ENCODE results near the gene CMTM6. TPM values are rescaled to one million over a fixed set of nuclear protein-coding genes. Genes with fewer than 3 reads are reported as not detected.
"Not testable (repeated sequence)": the region's sequence is repeated elsewhere in the genome, so short reads cannot be mapped to it uniquely, and the experiment has no call there.

Gene CMTM6
- total RNA-seq, 1 donor from 2014 or later = 53.6 TPM

- H3K36me3 Mint-ChIP-seq (ENCODE audit: low read depth, unreplicated experiment) = peaks cover 14% of the 10 kb centered on the region
- Histone ChIP-seq H3K27me3 (ENCODE audit: insufficient read depth, low read length) (no peaks in the 10 kb centered on the region), H3K79me2 (ENCODE audit: insufficient read depth, low read length) (no peaks in the 10 kb centered on the region), H4K20me1 (ENCODE audit: insufficient read depth, low read length) (peaks cover 5% of the 10 kb centered on the region), H3K9me3 (ENCODE audit: insufficient read depth, low read depth, low read length) (no peaks in the 10 kb centered on the region), H3K4me1 (ENCODE audit: insufficient read depth, low read length) (no peaks in the 10 kb centered on the region), H3K4me2 (ENCODE audit: low read length) (no peak overlapping the region), H3K9ac (ENCODE audit: low read length) (no peak overlapping the region), H3K36me3 (ENCODE audit: insufficient read depth, low read length) (peaks cover 16% of the 10 kb centered on the region), H2AFZ (ENCODE audit: low read depth, low read length) (no peak overlapping the region), H3K27ac (ENCODE audit: low read depth, low read length) (no peak overlapping the region), H3K4me3 (ENCODE audit: insufficient read depth, low read depth, low read length) (no peak overlapping the region)
- no peak for FAIRE-seq
- TF ChIP-seq, protein P1, sequence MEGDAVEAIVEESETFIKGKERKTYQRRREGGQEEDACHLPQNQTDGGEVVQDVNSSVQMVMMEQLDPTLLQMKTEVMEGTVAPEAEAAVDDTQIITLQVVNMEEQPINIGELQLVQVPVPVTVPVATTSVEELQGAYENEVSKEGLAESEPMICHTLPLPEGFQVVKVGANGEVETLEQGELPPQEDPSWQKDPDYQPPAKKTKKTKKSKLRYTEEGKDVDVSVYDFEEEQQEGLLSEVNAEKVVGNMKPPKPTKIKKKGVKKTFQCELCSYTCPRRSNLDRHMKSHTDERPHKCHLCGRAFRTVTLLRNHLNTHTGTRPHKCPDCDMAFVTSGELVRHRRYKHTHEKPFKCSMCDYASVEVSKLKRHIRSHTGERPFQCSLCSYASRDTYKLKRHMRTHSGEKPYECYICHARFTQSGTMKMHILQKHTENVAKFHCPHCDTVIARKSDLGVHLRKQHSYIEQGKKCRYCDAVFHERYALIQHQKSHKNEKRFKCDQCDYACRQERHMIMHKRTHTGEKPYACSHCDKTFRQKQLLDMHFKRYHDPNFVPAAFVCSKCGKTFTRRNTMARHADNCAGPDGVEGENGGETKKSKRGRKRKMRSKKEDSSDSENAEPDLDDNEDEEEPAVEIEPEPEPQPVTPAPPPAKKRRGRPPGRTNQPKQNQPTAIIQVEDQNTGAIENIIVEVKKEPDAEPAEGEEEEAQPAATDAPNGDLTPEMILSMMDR (IDR thresholded peaks at IDR 0.05; ENCODE audit: insufficient read depth, low read depth, low read length) = no peak
- no peak for TF ChIP-seq EZH2 (IDR thresholded peaks at IDR 0.05; ENCODE audit: insufficient read depth, low read length)
- no peak overlapping the region for H3K4me3 Mint-ChIP-seq (ENCODE audit: unreplicated experiment)
- no peaks in the 10 kb centered on the region for H3K9me3 Mint-ChIP-seq (ENCODE audit: unreplicated experiment)
- no peak for DNase-seq (ENCODE audit: low read depth)
- no peaks in the 10 kb centered on the region for H3K4me1 Mint-ChIP-seq (ENCODE audit: low read depth, unreplicated experiment)
- no peaks in the 10 kb centered on the region for H3K27me3 Mint-ChIP-seq (ENCODE audit: low read depth, unreplicated experiment)
- no peak overlapping the region for H3K27ac Mint-ChIP-seq (ENCODE audit: unreplicated experiment)
These were observed 22.0 kb downstream of the CMTM6 start for GRCh38 chr3:32480604-32481003.

- Histone ChIP-seq H3K36me3 (ENCODE audit: insufficient read depth, low read length) (no peaks in the 10 kb centered on the region), H2AFZ (ENCODE audit: low read depth, low read length) (no peak overlapping the region), H3K4me2 (ENCODE audit: low read length) (no peak overlapping the region), H3K9ac (ENCODE audit: low read length) (no peak overlapping the region), H3K79me2 (ENCODE audit: insufficient read depth, low read length) (no peaks in the 10 kb centered on the region), H3K9me3 (ENCODE audit: insufficient read depth, low read depth, low read length) (no peaks in the 10 kb centered on the region), H3K27ac (ENCODE audit: low read depth, low read length) (no peak overlapping the region), H4K20me1 (ENCODE audit: insufficient read depth, low read length) (peaks cover 24% of the 10 kb centered on the region), H3K27me3 (ENCODE audit: insufficient read depth, low read length) (no peaks in the 10 kb centered on the region), H3K4me3 (ENCODE audit: insufficient read depth, low read depth, low read length) (no peak overlapping the region), H3K4me1 (ENCODE audit: insufficient read depth, low read length) (peaks cover 13% of the 10 kb centered on the region)
- H3K9me3 Mint-ChIP-seq (ENCODE audit: unreplicated experiment) = no peaks in the 10 kb centered on the region
- H3K27me3 Mint-ChIP-seq (ENCODE audit: low read depth, unreplicated experiment) = no peaks in the 10 kb centered on the region
- H3K4me3 Mint-ChIP-seq (ENCODE audit: unreplicated experiment) = no peak overlapping the region
- DNase-seq (ENCODE audit: low read depth) (no peak), FAIRE-seq (no peak)
- no peak for TF ChIP-seq EZH2 (IDR thresholded peaks at IDR 0.05; ENCODE audit: insufficient read depth, low read length)
- TF ChIP-seq, protein P1 (IDR thresholded peaks at IDR 0.05; ENCODE audit: insufficient read depth, low read depth, low read length) = no peak
- H3K4me1 Mint-ChIP-seq (ENCODE audit: low read depth, unreplicated experiment) = peaks cover 11% of the 10 kb centered on the region
- H3K36me3 Mint-ChIP-seq (ENCODE audit: low read depth, unreplicated experiment) = peaks cover 20% of the 10 kb centered on the region
- no peak overlapping the region for H3K27ac Mint-ChIP-seq (ENCODE audit: unreplicated experiment)
These were observed 28.5 kb downstream of the CMTM6 start for GRCh38 chr3:32474201-32474600.

DNA sequence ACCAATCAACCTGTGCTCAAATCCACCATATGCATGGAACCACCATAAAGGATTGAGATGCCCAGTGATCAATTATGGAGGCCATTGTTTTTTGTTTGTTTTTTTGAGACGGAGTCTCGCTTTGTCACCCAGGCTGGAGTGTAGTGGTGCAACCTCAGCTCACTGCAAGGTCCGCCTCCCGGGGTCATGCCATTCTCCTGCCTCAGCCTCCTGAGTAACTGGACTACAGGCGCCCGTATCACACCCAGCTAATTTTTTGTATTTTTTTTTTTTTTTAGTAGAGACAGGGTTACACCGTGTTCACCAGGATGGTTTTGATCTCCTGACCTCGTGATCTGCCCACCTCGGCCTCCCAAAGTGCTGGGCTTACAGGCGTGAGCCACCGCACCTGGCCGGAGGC, 30.5 kb downstream of the CMTM6 start:
- H3K27me3 ChIP-seq (ENCODE audit: insufficient read depth, low read length); H3K4me3 ChIP-seq (ENCODE audit: insufficient read depth, low read depth, low read length); H3K36me3 ChIP-seq (ENCODE audit: insufficient read depth, low read length); DNase-seq (ENCODE audit: low read depth); H3K4me3 Mint-ChIP-seq (ENCODE audit: unreplicated experiment); H3K27ac Mint-ChIP-seq (ENCODE audit: unreplicated experiment); H3K4me2 ChIP-seq (ENCODE audit: low read length); H2AFZ ChIP-seq (ENCODE audit: low read depth, low read length); H3K9me3 ChIP-seq (ENCODE audit: insufficient read depth, low read depth, low read length); H3K27ac ChIP-seq (ENCODE audit: low read depth, low read length); H3K9ac ChIP-seq (ENCODE audit: low read length); H3K9me3 Mint-ChIP-seq (ENCODE audit: unreplicated experiment); FAIRE-seq; H3K79me2 ChIP-seq (ENCODE audit: insufficient read depth, low read length); H3K27me3 Mint-ChIP-seq (ENCODE audit: low read depth, unreplicated experiment): not testable (repeated sequence)
- H3K36me3 Mint-ChIP-seq (ENCODE audit: low read depth, unreplicated experiment) = peaks cover 14% of the 10 kb centered on the region
- Histone ChIP-seq H3K4me1 (ENCODE audit: insufficient read depth, low read length) (peaks cover 20% of the 10 kb centered on the region), H4K20me1 (ENCODE audit: insufficient read depth, low read length) (peaks cover 34% of the 10 kb centered on the region)
- H3K4me1 Mint-ChIP-seq (ENCODE audit: low read depth, unreplicated experiment) = peaks cover 14% of the 10 kb centered on the region

Measured in astrocyte (in vitro differentiated cells and primary cell).